Upper lobe of right lung (tissue), 1 donor: ENCODE data around the gene PHLPP1. TPM values are rescaled to one million over a fixed set of nuclear protein-coding genes. Genes with fewer than 3 reads are reported as not detected.
"Not testable (repeated sequence)": the region's sequence is repeated elsewhere in the genome, so short reads cannot be mapped to it uniquely, and the experiment has no call there.

Experiments used
- ATAC-seq: fragments of 200-7000 bp; cut with Tn5 transposase; one replicate; pipeline ENCODE4 v1.9.1; 2020; ENCODE audit warnings: mild to moderate bottlenecking, moderate library complexity
- DNase-seq: peaks from one replicate; pipeline ENCODE4 v3.0.0-alpha.2; 2020
- H3K27ac ChIP-seq: fragments of 200-600 bp; one replicate; pipeline ENCODE4 v1.8.0; 2022
- H3K27me3 ChIP-seq: fragments of 200-600 bp; one replicate; pipeline ENCODE4 v1.8.0; 2022; ENCODE audit warnings: mild to moderate bottlenecking
- H3K36me3 ChIP-seq: fragments of 200-600 bp; one replicate; pipeline ENCODE4 v1.8.0; 2022
- H3K4me1 ChIP-seq: fragments of 200-600 bp; one replicate; pipeline ENCODE4 v1.8.0; 2022
- H3K4me3 ChIP-seq: fragments of 200-600 bp; one replicate; pipeline ENCODE4 v1.8.0; 2022; ENCODE audit warnings: mild to moderate bottlenecking
- H3K9me3 ChIP-seq: fragments of 200-600 bp; one replicate; pipeline ENCODE4 v1.8.0; 2022
- CTCF ChIP-seq: fragments of 200-600 bp; IDR thresholded peaks from one replicate; pipeline ENCODE4 v1.8.0; 2022; ENCODE audit warnings: antibody characterized with exemption
- intact Hi-C: fragments of 100-400 bp; cut with DNase I; formaldehyde crosslinking; loops from one replicate; pipeline ENCODE4 v1.11.0; 2022
- total RNA-seq: library from RNA; stranded (reverse); fragmentation: NEBNext Ultra II Directional; extraction: Animal tissue kit (Norgen Biotek cat#: 25700); gene quantifications from one replicate; pipeline ENCODE4 v1.2.1, GENCODE V29; 2021
- donor health status: DM: no; HTN: yes; CAD: no; lungs with severe emphysema.

PHLPP1 gene
- total RNA-seq, 1 donor from 2014 or later, result 11.9 TPM

- H3K27me3 ChIP-seq, result no peaks in the 10 kb centered on the region
- H3K36me3 ChIP-seq, result peaks cover 15% of the 10 kb centered on the region
- H3K9me3 ChIP-seq, result no peaks in the 10 kb centered on the region
- TF ChIP-seq CTCF, result no peak
- H3K4me1 ChIP-seq, result no peaks in the 10 kb centered on the region
- no peak for DNase-seq
- intact Hi-C loops, result no loop called here
- H3K4me3 ChIP-seq, result no peak overlapping the region
- ATAC-seq, result no peak
- no peak overlapping the region for H3K27ac ChIP-seq
Observed at GRCh38 chr18:62899534-62899933, 184.2 kb downstream of the PHLPP1 start.

- H3K4me3 ChIP-seq, result no peak overlapping the region
- DNase-seq (no peak), ATAC-seq (no peak)
- H3K9me3 ChIP-seq, result no peaks in the 10 kb centered on the region
- H3K4me1 ChIP-seq, result no peaks in the 10 kb centered on the region
- no peak for TF ChIP-seq CTCF
- intact Hi-C loops, result no loop called here
- no peaks in the 10 kb centered on the region for H3K27me3 ChIP-seq
- no peak overlapping the region for H3K27ac ChIP-seq
- peaks cover 15% of the 10 kb centered on the region for H3K36me3 ChIP-seq
Observed at GRCh38 chr18:62900132-62900883, 185.0 kb downstream of the PHLPP1 start.

GRCh38 chr18:62902776-62903175 is 187.4 kb downstream of the PHLPP1 start:
- TF ChIP-seq CTCF, result no peak
- intact Hi-C loops, result no loop called here
- no peak overlapping the region for H3K27ac ChIP-seq
- no peaks in the 10 kb centered on the region for H3K9me3 ChIP-seq
- H3K4me3 ChIP-seq, result no peak overlapping the region
- no peaks in the 10 kb centered on the region for H3K27me3 ChIP-seq
- H3K36me3 ChIP-seq, result peaks cover 9% of the 10 kb centered on the region
- no peak for ATAC-seq
- DNase-seq, result no peak
- no peaks in the 10 kb centered on the region for H3K4me1 ChIP-seq

- intact Hi-C loops, result no loop called here
Observed at GRCh38 chr18:62904396-62905285, 189.3 kb downstream of the PHLPP1 start.

GRCh38 chr18:62912885-62913284 is 197.5 kb downstream of the PHLPP1 start:
- no peaks in the 10 kb centered on the region for H3K4me1 ChIP-seq
- TF ChIP-seq CTCF, result no peak
- intact Hi-C loops, result no loop called here
- no peak overlapping the region for H3K27ac ChIP-seq
- no peak for ATAC-seq
- DNase-seq, result no peak
- no peaks in the 10 kb centered on the region for H3K27me3 ChIP-seq
- no peak overlapping the region for H3K4me3 ChIP-seq
- no peaks in the 10 kb centered on the region for H3K9me3 ChIP-seq
- H3K36me3 ChIP-seq, result no peaks in the 10 kb centered on the region

More at GRCh38 chr18:62904396-62905285, 189.3 kb downstream of the PHLPP1 start:
- peaks cover 9% of the 10 kb centered on the region for H3K36me3 ChIP-seq
- no peaks in the 10 kb centered on the region for H3K4me1 ChIP-seq
- no peak for TF ChIP-seq CTCF
- no peaks in the 10 kb centered on the region for H3K27me3 ChIP-seq
- DNase-seq (no peak), ATAC-seq (no peak)
- H3K9me3 ChIP-seq, result no peaks in the 10 kb centered on the region
- no peak overlapping the region for H3K4me3 ChIP-seq
- H3K27ac ChIP-seq, result no peak overlapping the region

GRCh38 chr18:62913824-62914223 is 198.5 kb downstream of the PHLPP1 start:
- H3K36me3 ChIP-seq, H3K4me1 ChIP-seq, H3K27me3 ChIP-seq, H3K9me3 ChIP-seq, ATAC-seq, H3K27ac ChIP-seq, H3K4me3 ChIP-seq, DNase-seq, intact Hi-C loops: not testable (repeated sequence)
